Neural crest cell (in vitro differentiated cells): ENCODE measurements around the gene KDELR1. TPM values are rescaled to one million over a fixed set of nuclear protein-coding genes. Genes with fewer than 3 reads are reported as not detected.

Source experiments
- DNase-seq: peaks from one replicate; pipeline ENCODE4 v3.0.0; 2021; ENCODE audit warnings: low read depth, mixed read lengths, low spot score
- H3K27ac Mint-ChIP-seq: one replicate; pipeline ENCODE4 v1.8.0; 2021; ENCODE audit warnings: mild to moderate bottlenecking, mixed read lengths; ENCODE audit not compliant: unreplicated experiment
- H3K27me3 Mint-ChIP-seq: 2 replicates; pipeline ENCODE4 v1.8.0; 2021; ENCODE audit warnings: low read depth, mild to moderate bottlenecking, mixed read lengths
- H3K36me3 Mint-ChIP-seq: 2 replicates; pipeline ENCODE4 v1.8.0; 2021; ENCODE audit warnings: low read depth, mild to moderate bottlenecking, mixed read lengths
- H3K4me1 Mint-ChIP-seq: 2 replicates; pipeline ENCODE4 v1.8.0; 2021; ENCODE audit warnings: mixed read lengths
- H3K4me3 Mint-ChIP-seq: one replicate; pipeline ENCODE4 v1.8.0; 2021; ENCODE audit warnings: mild to moderate bottlenecking, mixed read lengths
- H3K9me3 Mint-ChIP-seq: 2 replicates; pipeline ENCODE4 v1.8.0; 2021; ENCODE audit warnings: mixed read lengths
- CTCF ChIP-seq: fragments of 200-600 bp; sonication (generic); conservative IDR thresholded peaks from 2 replicates; pipeline ENCODE4 v1.5.0; 2021; ENCODE audit warnings: antibody characterized with exemption, mild to moderate bottlenecking
- total RNA-seq: library from RNA; stranded (reverse); gene quantifications from 2 replicates; pipeline ENCODE4 v1.2.1, GENCODE V29; 2021

Gene KDELR1
- total RNA-seq, 1 donor from 2014 or later = 172 TPM

- Mint-ChIP-seq H3K27me3 (peaks cover 42% of the 10 kb centered on the region), H3K9me3 (no peaks in the 10 kb centered on the region), H3K36me3 (peaks cover 3% of the 10 kb centered on the region), H3K4me1 (peaks cover 41% of the 10 kb centered on the region), H3K4me3 (no peak overlapping the region), H3K27ac (no peak overlapping the region)
- no peak for DNase-seq
- no peak for TF ChIP-seq CTCF
These were observed 9.9 kb upstream of the KDELR1 start for GRCh38 chr19:48401287-48401686.

- peaks cover 47% of the 10 kb centered on the region for H3K27me3 Mint-ChIP-seq
- peak overlapping the region; percentile 68 for H3K4me3 Mint-ChIP-seq
- TF ChIP-seq CTCF = no peak
- H3K27ac Mint-ChIP-seq = peak overlapping the region; percentile 96
- peaks cover 41% of the 10 kb centered on the region for H3K4me1 Mint-ChIP-seq
- peak; percentile 51 for DNase-seq
- H3K36me3 Mint-ChIP-seq = peaks cover 3% of the 10 kb centered on the region
- no peaks in the 10 kb centered on the region for H3K9me3 Mint-ChIP-seq
These were observed 8.8 kb upstream of the KDELR1 start for GRCh38 chr19:48400018-48400742.

GRCh38 chr19:48398375-48399235 is 7.3 kb upstream of the KDELR1 start:
- peak; percentile 70 for DNase-seq
- Mint-ChIP-seq H3K4me3 (peak overlapping the region; percentile 64), H3K27ac (no peak overlapping the region), H3K9me3 (no peaks in the 10 kb centered on the region), H3K36me3 (peaks cover 3% of the 10 kb centered on the region), H3K4me1 (peaks cover 44% of the 10 kb centered on the region), H3K27me3 (peaks cover 61% of the 10 kb centered on the region)
- TF ChIP-seq CTCF = no peak

GRCh38 chr19:48398102-48398374 is 6.7 kb upstream of the KDELR1 start:
- Mint-ChIP-seq H3K4me3 (peak overlapping the region; percentile 76), H3K9me3 (no peaks in the 10 kb centered on the region), H3K36me3 (peaks cover 3% of the 10 kb centered on the region), H3K27me3 (peaks cover 60% of the 10 kb centered on the region), H3K27ac (no peak overlapping the region), H3K4me1 (peaks cover 41% of the 10 kb centered on the region)
- no peak for TF ChIP-seq CTCF
- no peak for DNase-seq

- DNase-seq = no peak
- no peak for TF ChIP-seq CTCF
- H3K27me3 Mint-ChIP-seq = peaks cover 65% of the 10 kb centered on the region
- H3K4me1 Mint-ChIP-seq = peaks cover 45% of the 10 kb centered on the region
- peak overlapping the region; percentile 76 for H3K4me3 Mint-ChIP-seq
- H3K9me3 Mint-ChIP-seq = no peaks in the 10 kb centered on the region
- H3K27ac Mint-ChIP-seq = no peak overlapping the region
- peaks cover 3% of the 10 kb centered on the region for H3K36me3 Mint-ChIP-seq
These were observed 6.1 kb upstream of the KDELR1 start for GRCh38 chr19:48397263-48398101.
